Measurements from ENCODE around the gene SEZ6L. TPM values are rescaled to one million over a fixed set of nuclear protein-coding genes. Genes with fewer than 3 reads are reported as not detected.

Gene SEZ6L
- total RNA-seq, 1 donor from 2014 or later, result 109 TPM

DNA sequence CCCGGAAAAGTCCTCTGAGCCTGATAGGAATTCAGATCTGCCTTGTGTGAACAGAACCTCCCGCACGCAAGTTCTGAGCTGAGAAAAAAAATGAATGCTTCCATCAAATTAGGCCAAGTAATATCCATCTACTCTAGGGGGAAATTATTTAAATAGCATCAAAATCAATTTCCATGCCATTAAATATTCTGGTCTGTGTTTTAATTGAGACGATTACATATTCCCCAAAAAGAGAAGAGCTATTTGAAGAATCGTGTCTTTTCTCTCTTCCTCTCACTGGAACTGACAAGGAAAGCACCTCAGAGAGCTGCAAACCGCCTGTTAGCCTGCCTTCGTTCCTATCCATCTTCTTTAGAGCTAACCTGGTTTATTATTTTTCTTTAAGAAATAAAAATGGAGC, 96.0 kb downstream of the SEZ6L start:
- Mint-ChIP-seq H3K9me3 (ENCODE audit: unreplicated experiment) (no peaks in the 10 kb centered on the region), H3K4me1 (ENCODE audit: low read depth, unreplicated experiment) (peaks cover 1% of the 10 kb centered on the region), H3K27ac (ENCODE audit: unreplicated experiment) (no peak overlapping the region), H3K36me3 (ENCODE audit: unreplicated experiment) (no peaks in the 10 kb centered on the region), H3K4me3 (ENCODE audit: unreplicated experiment) (no peak overlapping the region), H3K27me3 (ENCODE audit: unreplicated experiment) (no peaks in the 10 kb centered on the region)
- DNase-seq, result no peak
- TF ChIP-seq CTCF (IDR thresholded peaks at IDR 0.05; ENCODE audit: partially characterized antibody, unreplicated experiment), result no peak

- Mint-ChIP-seq H3K27ac (ENCODE audit: unreplicated experiment) (no peak overlapping the region), H3K27me3 (ENCODE audit: unreplicated experiment) (no peaks in the 10 kb centered on the region)
Measured at GRCh38 chr22:26265909-26266308, 96.6 kb downstream of the SEZ6L start.

DNA sequence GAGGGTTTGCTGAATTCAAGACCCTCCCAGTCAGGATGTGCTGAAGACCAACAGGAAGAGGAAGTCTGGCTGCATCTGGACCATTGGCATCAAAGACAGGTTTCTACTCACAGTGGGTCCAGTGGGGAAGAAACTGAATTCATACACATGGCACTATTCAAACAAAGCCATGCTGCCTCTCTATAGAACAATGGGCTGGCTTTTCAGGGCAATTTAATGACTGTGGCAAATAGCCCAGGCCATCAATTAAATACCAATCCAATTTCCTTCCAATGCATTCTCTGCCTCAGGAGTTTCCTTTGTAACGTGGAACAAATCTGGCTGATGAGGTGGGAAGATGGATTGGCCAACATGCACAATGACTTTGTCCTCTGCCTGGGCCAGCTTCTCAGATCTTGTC, 98.6 kb downstream of the SEZ6L start:
- DNase-seq, result no peak
- H3K4me3 Mint-ChIP-seq (ENCODE audit: unreplicated experiment), result no peak overlapping the region
- no peak for TF ChIP-seq CTCF (IDR thresholded peaks at IDR 0.05; ENCODE audit: partially characterized antibody, unreplicated experiment)
- H3K27me3 Mint-ChIP-seq (ENCODE audit: unreplicated experiment), result no peaks in the 10 kb centered on the region
- H3K36me3 Mint-ChIP-seq (ENCODE audit: unreplicated experiment), result peaks cover 4% of the 10 kb centered on the region
- H3K27ac Mint-ChIP-seq (ENCODE audit: unreplicated experiment), result no peak overlapping the region
- no peaks in the 10 kb centered on the region for H3K9me3 Mint-ChIP-seq (ENCODE audit: unreplicated experiment)
- H3K4me1 Mint-ChIP-seq (ENCODE audit: low read depth, unreplicated experiment), result peaks cover 2% of the 10 kb centered on the region

More at GRCh38 chr22:26265909-26266308, 96.6 kb downstream of the SEZ6L start:
- no peaks in the 10 kb centered on the region for H3K36me3 Mint-ChIP-seq (ENCODE audit: unreplicated experiment)
- H3K4me1 Mint-ChIP-seq (ENCODE audit: low read depth, unreplicated experiment), result peaks cover 2% of the 10 kb centered on the region
- no peak for DNase-seq
- no peak overlapping the region for H3K4me3 Mint-ChIP-seq (ENCODE audit: unreplicated experiment)
- no peaks in the 10 kb centered on the region for H3K9me3 Mint-ChIP-seq (ENCODE audit: unreplicated experiment)
- TF ChIP-seq CTCF (IDR thresholded peaks at IDR 0.05; ENCODE audit: partially characterized antibody, unreplicated experiment), result no peak

DNA sequence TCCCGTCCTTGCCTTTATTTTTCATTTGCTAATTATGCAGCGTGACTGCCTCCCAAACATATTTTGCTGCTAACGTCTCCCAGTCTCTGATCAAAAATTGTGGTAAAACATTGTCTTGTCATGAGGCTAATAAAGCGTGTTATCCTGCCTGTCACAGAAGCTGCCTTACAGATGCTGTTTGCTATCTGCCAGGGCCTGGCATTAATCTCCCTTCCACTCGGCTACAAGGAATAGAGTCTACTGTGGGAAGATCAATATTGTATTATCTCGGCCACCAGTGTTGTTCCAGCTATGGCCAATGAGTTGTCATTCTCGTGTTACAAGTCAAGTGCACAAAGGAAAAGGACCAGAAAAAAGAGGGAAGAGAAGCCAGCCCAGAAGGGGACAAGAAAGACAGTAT, 100.3 kb downstream of the SEZ6L start:
- Mint-ChIP-seq H3K4me3 (ENCODE audit: unreplicated experiment) (no peak overlapping the region), H3K4me1 (ENCODE audit: low read depth, unreplicated experiment) (peaks cover 2% of the 10 kb centered on the region), H3K27ac (ENCODE audit: unreplicated experiment) (no peak overlapping the region), H3K36me3 (ENCODE audit: unreplicated experiment) (peaks cover 4% of the 10 kb centered on the region), H3K27me3 (ENCODE audit: unreplicated experiment) (no peaks in the 10 kb centered on the region), H3K9me3 (ENCODE audit: unreplicated experiment) (no peaks in the 10 kb centered on the region)
- no peak for TF ChIP-seq CTCF (IDR thresholded peaks at IDR 0.05; ENCODE audit: partially characterized antibody, unreplicated experiment)
- no peak for DNase-seq

- Mint-ChIP-seq H3K4me1 (ENCODE audit: low read depth, unreplicated experiment) (peaks cover 2% of the 10 kb centered on the region), H3K27me3 (ENCODE audit: unreplicated experiment) (no peaks in the 10 kb centered on the region), H3K36me3 (ENCODE audit: unreplicated experiment) (peaks cover 4% of the 10 kb centered on the region), H3K4me3 (ENCODE audit: unreplicated experiment) (no peak overlapping the region), H3K27ac (ENCODE audit: unreplicated experiment) (no peak overlapping the region), H3K9me3 (ENCODE audit: unreplicated experiment) (peaks cover 2% of the 10 kb centered on the region)
- TF ChIP-seq CTCF (IDR thresholded peaks at IDR 0.05; ENCODE audit: partially characterized antibody, unreplicated experiment), result no peak
- DNase-seq, result no peak
Measured at GRCh38 chr22:26271427-26271826, 102.2 kb downstream of the SEZ6L start.
